Measurements from ENCODE around the gene AMPD2.

AMPD2 gene

DNA sequence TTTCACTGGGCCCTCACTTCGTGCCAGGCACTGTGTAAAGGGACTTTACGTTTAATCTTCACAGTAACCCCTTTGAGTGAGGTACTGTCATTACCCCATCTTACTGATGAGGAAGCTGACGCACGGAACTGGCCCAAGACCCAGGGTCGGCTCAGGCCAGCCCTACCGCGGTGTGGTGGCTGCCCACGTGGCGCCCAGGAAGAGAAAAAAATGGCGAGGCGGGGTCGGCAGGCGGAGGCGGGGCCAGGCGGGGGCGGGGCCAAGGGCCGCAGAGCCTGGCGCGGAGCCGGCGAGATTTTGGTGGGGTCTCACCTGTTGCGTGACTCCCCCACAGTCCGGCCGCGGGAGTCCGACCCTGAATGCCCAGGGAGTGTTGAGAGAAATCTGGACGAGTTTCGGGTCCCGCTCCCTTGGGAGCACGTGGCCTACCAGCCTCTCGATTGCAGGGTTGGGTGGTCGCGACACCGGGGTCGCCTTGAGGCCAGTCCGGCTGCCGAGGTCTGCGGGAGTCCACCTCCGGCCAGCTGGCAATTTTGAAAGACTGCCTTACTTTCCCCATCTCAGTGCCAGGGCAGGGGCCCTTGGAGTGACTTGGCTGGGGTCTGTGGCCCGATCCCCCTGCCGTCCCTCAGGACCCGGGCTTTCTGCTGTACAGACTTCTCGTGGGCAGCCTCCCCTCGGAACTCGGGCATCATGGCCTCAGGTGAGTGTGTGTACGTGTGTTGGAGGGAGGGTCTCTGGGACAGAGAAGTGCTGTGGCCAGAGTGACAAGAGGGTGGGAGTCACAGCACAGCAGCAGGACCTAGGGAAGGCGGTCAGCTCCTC is at the start of gene AMPD2, which contains the start of gene GNAT2:
TSS of gene AMPD2 (plus strand) at position 262 of the 825 bp plus-strand sequence. CDS start 1,339 bp downstream, outside the sequence.
TSS of gene GNAT2 (minus strand) at position 41 of the 825 bp plus-strand sequence. CDS start 6,746 bp downstream, outside the sequence.
- TF ChIP-seq ZFX (IDR thresholded peaks at IDR 0.05; ENCODE audit: borderline replicate concordance) = no peak
- peak within 1 kb of the TSS; percentile 84 for H3K27ac ChIP-seq

DNA sequence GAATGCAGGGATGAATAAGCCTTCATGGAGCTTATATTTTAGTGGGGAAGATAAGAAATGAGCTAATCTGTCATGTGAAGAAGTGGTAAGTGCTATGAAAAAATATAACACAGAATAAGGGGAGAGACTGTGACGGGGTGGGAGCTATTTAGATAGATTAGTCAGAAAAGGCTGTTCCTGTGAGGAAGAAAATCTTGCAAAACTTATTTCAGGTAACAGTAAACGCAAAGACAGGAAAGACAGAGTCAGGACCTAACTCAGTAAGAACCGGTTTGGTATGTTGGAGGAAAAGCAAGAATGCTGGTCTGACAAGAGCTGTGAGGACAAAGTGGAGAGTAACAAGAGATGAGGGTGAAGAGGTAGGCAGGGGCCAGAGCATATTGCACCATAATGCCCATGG is 49.2 kb upstream of the AMPD2 start:
- TF ChIP-seq ZFX (IDR thresholded peaks at IDR 0.05; ENCODE audit: borderline replicate concordance) = no peak
- TF ChIP-seq, protein P1, sequence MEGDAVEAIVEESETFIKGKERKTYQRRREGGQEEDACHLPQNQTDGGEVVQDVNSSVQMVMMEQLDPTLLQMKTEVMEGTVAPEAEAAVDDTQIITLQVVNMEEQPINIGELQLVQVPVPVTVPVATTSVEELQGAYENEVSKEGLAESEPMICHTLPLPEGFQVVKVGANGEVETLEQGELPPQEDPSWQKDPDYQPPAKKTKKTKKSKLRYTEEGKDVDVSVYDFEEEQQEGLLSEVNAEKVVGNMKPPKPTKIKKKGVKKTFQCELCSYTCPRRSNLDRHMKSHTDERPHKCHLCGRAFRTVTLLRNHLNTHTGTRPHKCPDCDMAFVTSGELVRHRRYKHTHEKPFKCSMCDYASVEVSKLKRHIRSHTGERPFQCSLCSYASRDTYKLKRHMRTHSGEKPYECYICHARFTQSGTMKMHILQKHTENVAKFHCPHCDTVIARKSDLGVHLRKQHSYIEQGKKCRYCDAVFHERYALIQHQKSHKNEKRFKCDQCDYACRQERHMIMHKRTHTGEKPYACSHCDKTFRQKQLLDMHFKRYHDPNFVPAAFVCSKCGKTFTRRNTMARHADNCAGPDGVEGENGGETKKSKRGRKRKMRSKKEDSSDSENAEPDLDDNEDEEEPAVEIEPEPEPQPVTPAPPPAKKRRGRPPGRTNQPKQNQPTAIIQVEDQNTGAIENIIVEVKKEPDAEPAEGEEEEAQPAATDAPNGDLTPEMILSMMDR (IDR thresholded peaks at IDR 0.05) = no peak
- H3K27ac ChIP-seq = no peak overlapping the region

DNA sequence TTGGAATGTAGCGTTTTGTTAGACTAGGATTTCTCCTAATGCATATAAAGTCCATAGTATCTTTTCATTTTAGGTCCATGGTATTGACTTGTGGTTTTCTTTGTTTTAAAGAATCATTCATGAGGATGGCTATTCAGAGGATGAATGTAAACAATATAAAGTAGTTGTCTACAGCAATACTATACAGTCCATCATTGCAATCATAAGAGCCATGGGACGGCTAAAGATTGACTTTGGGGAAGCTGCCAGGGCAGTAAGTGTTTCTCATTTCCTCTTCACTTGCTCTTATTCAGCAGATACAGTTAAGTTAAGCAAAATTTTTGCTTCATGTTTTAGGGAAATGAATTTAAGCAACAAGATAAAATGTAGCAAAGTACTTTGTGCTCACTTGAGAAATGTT is 45.9 kb upstream of the AMPD2 start:
- H3K27ac ChIP-seq = no peak overlapping the region
- TF ChIP-seq, protein P1 (IDR thresholded peaks at IDR 0.05) = no peak
- TF ChIP-seq ZFX (IDR thresholded peaks at IDR 0.05; ENCODE audit: borderline replicate concordance) = no peak

DNA sequence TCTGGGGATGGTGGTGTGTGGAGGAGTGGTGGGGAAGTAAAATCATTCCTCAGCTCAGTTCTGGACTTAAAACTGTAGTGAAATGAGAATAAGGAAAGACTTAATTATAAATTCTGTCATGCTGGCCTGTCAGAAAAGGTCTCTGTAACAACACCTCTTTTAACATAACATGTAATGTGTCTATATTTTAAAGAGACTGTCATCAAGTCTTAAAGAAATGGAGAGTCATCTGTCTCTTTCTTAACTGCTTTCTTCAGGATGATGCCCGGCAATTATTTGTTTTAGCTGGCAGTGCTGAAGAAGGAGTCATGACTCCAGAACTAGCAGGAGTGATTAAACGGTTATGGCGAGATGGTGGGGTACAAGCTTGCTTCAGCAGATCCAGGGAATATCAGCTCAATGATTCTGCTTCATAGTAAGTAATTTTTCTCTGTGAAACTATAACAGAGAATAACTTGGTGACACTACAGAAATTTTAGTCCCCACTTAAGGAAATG is 40.6 kb upstream of the AMPD2 start:
- no peak overlapping the region for H3K27ac ChIP-seq
- TF ChIP-seq, protein P1 (IDR thresholded peaks at IDR 0.05) = no peak
- no peak for TF ChIP-seq ZFX (IDR thresholded peaks at IDR 0.05; ENCODE audit: borderline replicate concordance)

DNA sequence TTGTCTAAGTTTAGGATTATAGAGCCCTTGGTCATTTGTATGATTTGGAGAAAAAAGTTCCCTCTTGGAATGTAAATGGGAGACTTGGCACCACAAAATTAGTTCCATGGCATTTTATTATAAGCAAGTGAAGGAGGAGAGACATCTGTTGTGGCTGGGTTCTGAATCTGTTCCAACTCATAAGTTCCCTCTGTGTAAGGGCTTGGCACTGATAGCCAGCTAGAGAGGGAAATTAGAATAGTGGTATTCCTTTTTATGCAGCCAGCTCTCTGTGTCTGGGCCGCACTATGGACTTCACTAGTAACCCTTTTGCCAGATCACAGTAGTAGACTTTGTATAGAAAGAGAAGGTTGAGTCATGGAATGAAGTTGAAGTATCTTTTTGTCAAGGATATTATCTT is 40.1 kb upstream of the AMPD2 start:
- no peak for TF ChIP-seq ZFX (IDR thresholded peaks at IDR 0.05; ENCODE audit: borderline replicate concordance)
- TF ChIP-seq, protein P1 (IDR thresholded peaks at IDR 0.05) = no peak
- H3K27ac ChIP-seq = no peak overlapping the region

DNA sequence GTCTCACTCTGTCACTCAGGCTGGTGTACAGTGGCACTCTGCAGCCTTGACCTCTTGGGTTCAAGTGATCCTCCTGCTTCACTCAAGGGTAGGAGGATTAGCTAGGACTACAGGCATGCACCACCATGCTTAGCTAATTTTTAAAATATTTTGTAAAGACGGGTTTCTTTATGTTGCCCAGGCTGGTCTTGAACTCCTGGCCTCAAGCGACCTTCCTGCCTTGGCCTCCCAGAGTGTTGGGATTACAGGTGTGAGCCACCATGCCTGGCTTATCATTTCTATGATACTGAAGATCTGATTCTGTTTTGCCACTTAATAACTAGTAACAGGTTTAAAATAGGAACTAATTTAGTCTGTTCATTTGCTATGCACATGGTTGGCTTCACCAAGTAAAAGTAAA is 37.6 kb upstream of the AMPD2 start:
- no peak overlapping the region for H3K27ac ChIP-seq
- TF ChIP-seq, protein P1 (IDR thresholded peaks at IDR 0.05) = no peak
- TF ChIP-seq ZFX (IDR thresholded peaks at IDR 0.05; ENCODE audit: borderline replicate concordance) = no peak

DNA sequence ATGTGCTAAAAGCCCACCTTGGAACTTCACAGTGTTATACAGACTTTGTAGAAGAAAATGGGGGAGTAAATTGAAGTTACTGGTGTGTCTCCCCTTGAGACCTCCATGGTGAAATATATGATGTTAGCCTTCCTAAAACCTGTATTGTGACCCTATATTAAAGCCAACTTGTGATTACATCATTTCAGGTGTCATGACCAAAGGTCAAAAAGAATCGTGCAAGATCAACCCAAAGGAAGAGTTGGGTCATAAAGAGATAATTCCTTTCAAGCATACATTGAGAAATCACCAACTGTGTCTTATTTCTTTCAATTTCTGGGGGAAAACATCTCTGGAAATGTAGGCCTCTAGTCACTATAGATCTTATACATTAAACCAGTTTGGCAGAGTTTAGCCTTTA is 34.9 kb upstream of the AMPD2 start:
- TF ChIP-seq, protein P1 (IDR thresholded peaks at IDR 0.05) = no peak
- TF ChIP-seq ZFX (IDR thresholded peaks at IDR 0.05; ENCODE audit: borderline replicate concordance) = no peak
- no peak overlapping the region for H3K27ac ChIP-seq

Data from 22Rv1 (cell line).